Omental fat pad (tissue), 4 donors: ENCODE data around the gene KLF3. TPM values are rescaled to one million over a fixed set of nuclear protein-coding genes. Genes with fewer than 3 reads are reported as not detected.

Experiments used
- ATAC-seq: fragments of 150-250 bp; one replicate; pipeline ENCODE4 v1.9.1; 2016; ENCODE audit warnings: mild to moderate bottlenecking, moderate library complexity; ENCODE audit not compliant: low FRiP score
- DNase-seq: peaks from one replicate; pipeline ENCODE4 v3.0.0-alpha.2; 2019; ENCODE audit warnings: low spot score
- CTCF ChIP-seq, 3 donors: fragments of 450-650 bp; IDR thresholded peaks; one replicate each; pipeline ENCODE4 v1.5.1; 2016 to 2017; ENCODE audit warnings: antibody characterized with exemption in 3 of 3, mild to moderate bottlenecking in 3 of 3, moderate library complexity in 2 of 3
- total RNA-seq, 4 donors: library from RNA; depleted of rRNA; stranded (reverse); fragments of >200 nt; gene quantifications; one replicate each; pipeline ENCODE4 v1.1.0, GENCODE V29; 2016

KLF3 gene
- total RNA-seq, 4 donors from 2014 or later = 40.4 to 64.9 (median 53.8) TPM

GRCh38 chr4:38634047-38634759 lies 29.8 kb upstream of the KLF3 start:
- TF ChIP-seq CTCF (IDR thresholded peaks at IDR 0.05) = no peak
- no peak for DNase-seq
- ATAC-seq = no peak

GRCh38 chr4:38639242-38639641 lies 24.8 kb upstream of the KLF3 start:
- DNase-seq = no peak
- no peak for ATAC-seq
- TF ChIP-seq CTCF (IDR thresholded peaks at IDR 0.05) = no peak

GRCh38 chr4:38641811-38642210 lies 22.2 kb upstream of the KLF3 start:
- TF ChIP-seq CTCF (IDR thresholded peaks at IDR 0.05) = no peak
- ATAC-seq (no peak), DNase-seq (no peak)

- TF ChIP-seq CTCF (IDR thresholded peaks at IDR 0.05) = no peak
- no peak for DNase-seq
- no peak for ATAC-seq
Measured at GRCh38 chr4:38644201-38644600, 19.8 kb upstream of the KLF3 start.

- DNase-seq = no peak
- no peak for ATAC-seq
- no peak for TF ChIP-seq CTCF (IDR thresholded peaks at IDR 0.05)
Measured at GRCh38 chr4:38647101-38647819, 16.7 kb upstream of the KLF3 start.

GRCh38 chr4:38650133-38650532 lies 13.9 kb upstream of the KLF3 start:
- no peak for ATAC-seq
- DNase-seq = no peak
- no peak for TF ChIP-seq CTCF (IDR thresholded peaks at IDR 0.05)

- ATAC-seq (no peak), DNase-seq (no peak)
- TF ChIP-seq CTCF (IDR thresholded peaks at IDR 0.05) = no peak
Measured at GRCh38 chr4:38654273-38654672, 9.7 kb upstream of the KLF3 start.
